ENCODE results near the gene RTP3. TPM values are rescaled to one million over a fixed set of nuclear protein-coding genes. Genes with fewer than 3 reads are reported as not detected.
"Not testable (repeated sequence)": the region's sequence is repeated elsewhere in the genome, so short reads cannot be mapped to it uniquely, and the experiment has no call there.

Gene RTP3
- polyA plus RNA-seq, 1 donor: 0.14 TPM

GRCh38 chr3:46491089-46492070, 6.4 kb upstream of the RTP3 start:
- no peak for DNase-seq (ENCODE audit: low read depth)

GRCh38 chr3:46492890-46493547, 4.8 kb upstream of the RTP3 start:
- DNase-seq (ENCODE audit: low read depth): no peak

GRCh38 chr3:46494491-46494890, 3.3 kb upstream of the RTP3 start:
- DNase-seq (ENCODE audit: low read depth): not testable (repeated sequence)

GRCh38 chr3:46495901-46496456, 1.8 kb upstream of the RTP3 start:
- DNase-seq (ENCODE audit: low read depth): no peak

- DNase-seq (ENCODE audit: low read depth): no peak
Measured at GRCh38 chr3:46496746-46497555, 825 bp upstream of the RTP3 start.

GRCh38 chr3:46498916-46499519, 1.2 kb downstream of the RTP3 start:
- no peak for DNase-seq (ENCODE audit: low read depth)

- no peak for DNase-seq (ENCODE audit: low read depth)
Measured at GRCh38 chr3:46500656-46501635, 3.2 kb downstream of the RTP3 start.

- no peak for DNase-seq (ENCODE audit: low read depth)
Measured at GRCh38 chr3:46501702-46502101, 3.9 kb downstream of the RTP3 start.

GRCh38 chr3:46503200-46503874, 5.6 kb downstream of the RTP3 start:
- no peak for DNase-seq (ENCODE audit: low read depth)

- no peak for DNase-seq (ENCODE audit: low read depth)
Measured at GRCh38 chr3:46504789-46505188, 7.0 kb downstream of the RTP3 start.

GRCh38 chr3:46505953-46506352, 8.2 kb downstream of the RTP3 start:
- no peak for DNase-seq (ENCODE audit: low read depth)

- DNase-seq (ENCODE audit: low read depth): no peak
Measured at GRCh38 chr3:46506526-46506925, 8.8 kb downstream of the RTP3 start.

GRCh38 chr3:46508850-46509591, 11.2 kb downstream of the RTP3 start:
- DNase-seq (ENCODE audit: low read depth): no peak

- DNase-seq (ENCODE audit: low read depth): no peak
Measured at GRCh38 chr3:46509661-46510187, 11.9 kb downstream of the RTP3 start.

- no peak for DNase-seq (ENCODE audit: low read depth)
Measured at GRCh38 chr3:46512191-46512749, 14.5 kb downstream of the RTP3 start.

GRCh38 chr3:46516521-46516920, 18.7 kb downstream of the RTP3 start:
- no peak for DNase-seq (ENCODE audit: low read depth)

- no peak for DNase-seq (ENCODE audit: low read depth)
Measured at GRCh38 chr3:46517016-46517783, 19.4 kb downstream of the RTP3 start.
